Gastrocnemius medialis (tissue), 4 donors: ENCODE measurements around the gene ASMTL.

Source experiments
- POLR2A ChIP-seq, 2 donors: fragments of 450-650 bp; IDR thresholded peaks; one replicate each; pipeline ENCODE4 v1.6.1; 2017; ENCODE audit warnings: antibody characterized with exemption in 2 of 2, mild to moderate bottlenecking in 2 of 2, moderate library complexity in 2 of 2
- TF ChIP-seq, protein P1 (sequence below), 5 experiments: fragments of 450-650 bp in 3 of 5; fragments of 200-600 bp in 2 of 5; sonication (generic) in 2 of 5; IDR thresholded peaks in 4 of 5; conservative IDR thresholded peaks in 1 of 5; 1 replicate in 4 of 5; 2 replicates in 1 of 5; pipeline ENCODE4 v1.5.1; 2016 to 2019; ENCODE audit warnings: antibody characterized with exemption in 5 of 5, mild to moderate bottlenecking in 3 of 5, moderate library complexity in 3 of 5

DNA sequence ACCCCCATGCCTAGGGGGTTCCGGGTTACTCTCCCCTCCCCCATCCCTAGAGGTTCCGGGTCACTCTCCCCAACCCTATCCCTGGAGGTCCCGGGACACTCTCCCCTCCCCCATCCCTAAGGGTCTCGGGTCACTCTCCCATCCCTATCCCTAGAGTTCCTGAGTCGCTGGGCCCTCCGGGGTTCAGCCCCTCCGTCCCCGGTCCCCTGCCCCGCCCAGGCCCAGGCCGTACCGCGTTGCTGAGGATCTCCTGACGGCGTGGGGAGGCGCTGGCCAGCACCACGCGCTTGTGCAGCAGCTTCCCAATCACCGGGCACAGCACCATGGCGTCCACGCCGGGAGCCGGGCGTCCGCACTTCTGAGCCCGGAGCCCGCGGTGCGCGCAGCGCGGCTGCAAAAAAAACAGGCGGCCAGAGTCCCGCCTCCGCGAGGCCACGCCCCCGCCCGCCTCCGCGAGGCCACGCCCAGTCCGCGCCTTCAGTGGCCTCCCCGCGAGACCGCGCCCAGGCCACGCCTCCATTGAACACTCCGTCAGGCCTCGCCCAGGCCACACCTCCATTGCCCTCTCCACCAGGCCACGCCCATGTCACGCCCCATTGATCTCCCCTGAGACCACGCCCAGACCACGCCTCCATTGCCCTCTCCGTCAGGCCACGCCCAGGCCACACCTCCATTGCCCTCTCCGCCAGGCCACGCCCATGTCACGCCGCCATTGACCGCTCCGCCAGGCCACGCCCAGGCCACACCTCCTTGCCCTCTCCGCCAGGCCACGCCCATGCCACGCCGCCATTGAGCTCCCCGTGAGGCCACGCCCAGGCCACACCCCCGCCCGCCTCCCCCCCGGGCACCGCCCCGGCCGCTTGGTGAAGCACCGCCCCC, at the start of gene ASMTL:
- TF ChIP-seq, protein P1, sequence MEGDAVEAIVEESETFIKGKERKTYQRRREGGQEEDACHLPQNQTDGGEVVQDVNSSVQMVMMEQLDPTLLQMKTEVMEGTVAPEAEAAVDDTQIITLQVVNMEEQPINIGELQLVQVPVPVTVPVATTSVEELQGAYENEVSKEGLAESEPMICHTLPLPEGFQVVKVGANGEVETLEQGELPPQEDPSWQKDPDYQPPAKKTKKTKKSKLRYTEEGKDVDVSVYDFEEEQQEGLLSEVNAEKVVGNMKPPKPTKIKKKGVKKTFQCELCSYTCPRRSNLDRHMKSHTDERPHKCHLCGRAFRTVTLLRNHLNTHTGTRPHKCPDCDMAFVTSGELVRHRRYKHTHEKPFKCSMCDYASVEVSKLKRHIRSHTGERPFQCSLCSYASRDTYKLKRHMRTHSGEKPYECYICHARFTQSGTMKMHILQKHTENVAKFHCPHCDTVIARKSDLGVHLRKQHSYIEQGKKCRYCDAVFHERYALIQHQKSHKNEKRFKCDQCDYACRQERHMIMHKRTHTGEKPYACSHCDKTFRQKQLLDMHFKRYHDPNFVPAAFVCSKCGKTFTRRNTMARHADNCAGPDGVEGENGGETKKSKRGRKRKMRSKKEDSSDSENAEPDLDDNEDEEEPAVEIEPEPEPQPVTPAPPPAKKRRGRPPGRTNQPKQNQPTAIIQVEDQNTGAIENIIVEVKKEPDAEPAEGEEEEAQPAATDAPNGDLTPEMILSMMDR (IDR thresholded peaks at IDR 0.05 in 4 of 5, conservative IDR thresholded peaks at IDR 0.05 in 1 of 5) = no peak
- TF ChIP-seq POLR2A (IDR thresholded peaks at IDR 0.05) = peak; percentile 64 to 67
